Inflammatory macrophage treated with lipopolysaccharide for 1 hour (primary cell): ENCODE data around the gene SEMG1.

Experiments
- DNase-seq, 2 donors: peaks; one replicate each; pipeline ENCODE4 v3.0.0-alpha.2; 2020 to 2022

The SEMG1 gene, protein sequence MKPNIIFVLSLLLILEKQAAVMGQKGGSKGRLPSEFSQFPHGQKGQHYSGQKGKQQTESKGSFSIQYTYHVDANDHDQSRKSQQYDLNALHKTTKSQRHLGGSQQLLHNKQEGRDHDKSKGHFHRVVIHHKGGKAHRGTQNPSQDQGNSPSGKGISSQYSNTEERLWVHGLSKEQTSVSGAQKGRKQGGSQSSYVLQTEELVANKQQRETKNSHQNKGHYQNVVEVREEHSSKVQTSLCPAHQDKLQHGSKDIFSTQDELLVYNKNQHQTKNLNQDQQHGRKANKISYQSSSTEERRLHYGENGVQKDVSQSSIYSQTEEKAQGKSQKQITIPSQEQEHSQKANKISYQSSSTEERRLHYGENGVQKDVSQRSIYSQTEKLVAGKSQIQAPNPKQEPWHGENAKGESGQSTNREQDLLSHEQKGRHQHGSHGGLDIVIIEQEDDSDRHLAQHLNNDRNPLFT

DNA sequence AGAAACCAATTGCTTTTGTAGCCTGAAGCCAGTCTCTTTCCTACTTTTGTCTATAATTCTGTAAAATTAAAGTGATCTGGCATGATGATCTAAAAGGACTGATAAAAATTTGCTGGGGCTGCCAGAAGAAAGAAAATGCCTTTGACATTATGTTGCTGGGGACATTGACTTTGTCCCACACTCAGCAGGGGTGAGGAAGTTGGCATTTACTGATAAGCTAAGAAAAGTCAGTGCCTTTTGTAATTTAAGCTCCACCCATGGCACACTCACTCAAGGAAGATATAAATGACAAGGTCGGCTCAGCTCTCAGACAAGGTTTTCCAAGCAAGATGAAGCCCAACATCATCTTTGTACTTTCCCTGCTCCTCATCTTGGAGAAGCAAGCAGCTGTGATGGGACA is at the start of gene SEMG1:
Gene SEMG1, plus strand, starts transcription at position 309 of the 400 bp plus-strand sequence. Its CDS starts 21 bp downstream, at position 330.
- no peak for DNase-seq

GRCh38 chr20:45157962-45158361 is 48.9 kb upstream of the SEMG1 start:
- DNase-seq = no peak

- DNase-seq = peak; percentile 32 to 34
Observed at GRCh38 chr20:45163083-45163803, 43.6 kb upstream of the SEMG1 start.

GRCh38 chr20:45164906-45165305 is 41.9 kb upstream of the SEMG1 start:
- DNase-seq = no peak

GRCh38 chr20:45173522-45173921 is 33.3 kb upstream of the SEMG1 start:
- no peak for DNase-seq

DNA sequence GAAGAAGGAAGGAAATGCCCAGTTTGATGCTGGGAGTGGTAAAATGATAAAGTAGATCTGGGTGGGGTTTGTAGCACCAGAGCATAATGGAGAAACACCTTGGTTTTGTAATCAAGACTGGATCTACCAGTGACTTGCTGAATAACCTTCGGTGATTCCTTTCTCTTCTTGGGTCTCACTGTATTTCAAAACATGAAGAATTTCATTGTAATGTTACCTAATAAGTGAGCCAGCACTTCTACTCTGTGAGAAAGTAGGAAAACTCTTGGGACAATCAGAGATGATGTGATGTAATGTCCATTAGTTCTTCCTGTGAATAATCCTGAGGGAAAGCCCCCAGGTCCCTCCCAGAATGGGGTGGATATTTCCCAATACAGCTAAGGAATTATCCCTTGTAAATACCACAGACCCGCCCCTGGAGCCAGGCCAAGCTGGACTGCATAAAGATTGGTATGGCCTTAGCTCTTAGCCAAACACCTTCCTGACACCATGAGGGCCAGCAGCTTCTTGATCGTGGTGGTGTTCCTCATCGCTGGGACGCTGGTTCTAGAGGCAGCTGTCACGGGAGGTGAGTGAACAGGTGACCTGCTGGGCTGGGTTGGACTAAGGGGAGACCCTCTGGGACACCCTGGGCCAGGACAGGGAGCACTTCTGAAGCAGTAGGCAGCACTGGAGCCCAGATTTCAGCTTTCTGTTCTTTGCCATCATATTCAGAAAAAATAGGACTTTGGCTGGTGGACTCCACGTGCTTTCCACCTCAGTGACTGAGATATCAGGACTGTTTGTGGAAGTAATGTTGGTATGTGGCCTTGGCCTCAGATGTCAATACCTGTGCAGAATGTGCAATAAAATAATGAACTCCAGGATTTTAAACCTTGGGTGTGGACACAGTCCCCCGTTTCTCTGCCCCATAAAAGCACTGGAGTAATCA is 32.1 kb upstream of the SEMG1 start, which contains the start of gene PI3:
Gene PI3, plus strand, starts transcription at position 469 of the 931 bp plus-strand sequence. Its CDS starts 21 bp downstream, at position 490.
- DNase-seq = peak; percentile 35 to 72

DNA sequence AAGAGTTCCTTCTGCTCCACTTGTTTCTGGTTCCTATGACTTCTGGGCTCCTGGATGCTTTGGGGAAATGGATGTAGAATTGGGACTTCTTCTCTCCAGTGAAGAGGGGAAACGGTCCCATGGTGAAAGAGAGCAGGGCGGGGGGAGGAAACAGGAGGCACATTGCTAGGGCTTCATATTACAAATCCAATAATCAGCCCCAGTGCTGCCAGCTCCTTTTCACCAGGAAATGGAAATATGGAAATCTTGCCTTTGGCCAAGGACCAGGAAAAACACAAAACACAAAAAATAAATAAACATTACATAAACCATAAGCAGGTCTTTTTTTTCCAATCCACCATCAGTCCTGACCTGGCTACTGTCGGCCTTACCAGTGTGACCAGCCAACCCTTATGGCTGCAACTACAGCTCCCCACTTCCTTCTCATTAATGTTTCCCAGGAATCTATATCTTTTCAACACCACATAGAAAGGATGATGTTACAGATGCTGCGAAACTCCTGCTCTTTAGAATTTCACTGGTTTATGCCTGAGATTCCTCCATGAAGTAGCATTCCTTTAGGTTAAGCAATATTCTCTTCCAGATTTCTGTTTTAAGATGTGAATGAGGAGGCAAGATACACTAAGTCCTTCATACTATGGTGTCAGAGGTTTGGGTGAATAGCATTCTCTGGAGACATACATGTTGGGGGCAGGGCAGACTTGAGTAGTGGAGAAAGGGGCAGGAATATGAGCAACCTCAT is 30.1 kb upstream of the SEMG1 start:
- no peak for DNase-seq

- no peak for DNase-seq
Observed at GRCh38 chr20:45179166-45179565, 27.7 kb upstream of the SEMG1 start.

DNA sequence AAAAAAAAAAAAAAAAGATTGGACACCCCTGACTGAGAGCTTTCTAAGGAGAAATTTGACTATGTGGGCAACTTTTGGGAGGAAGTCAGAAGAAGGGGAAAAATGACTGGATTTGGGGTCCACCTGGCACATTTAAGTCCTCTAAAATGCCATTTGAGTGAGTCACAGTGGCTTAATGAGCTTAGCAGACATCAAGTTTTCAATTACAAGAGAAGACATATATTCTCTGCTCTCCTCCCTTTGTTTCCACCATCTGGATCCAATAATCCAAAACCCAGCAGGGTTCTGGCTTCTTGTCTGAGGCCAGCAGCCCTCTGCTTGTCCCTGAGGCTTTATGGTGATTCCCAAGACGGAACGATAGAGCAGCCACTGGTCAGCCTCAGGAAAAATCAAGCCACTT is 25.2 kb upstream of the SEMG1 start:
- no peak for DNase-seq

DNA sequence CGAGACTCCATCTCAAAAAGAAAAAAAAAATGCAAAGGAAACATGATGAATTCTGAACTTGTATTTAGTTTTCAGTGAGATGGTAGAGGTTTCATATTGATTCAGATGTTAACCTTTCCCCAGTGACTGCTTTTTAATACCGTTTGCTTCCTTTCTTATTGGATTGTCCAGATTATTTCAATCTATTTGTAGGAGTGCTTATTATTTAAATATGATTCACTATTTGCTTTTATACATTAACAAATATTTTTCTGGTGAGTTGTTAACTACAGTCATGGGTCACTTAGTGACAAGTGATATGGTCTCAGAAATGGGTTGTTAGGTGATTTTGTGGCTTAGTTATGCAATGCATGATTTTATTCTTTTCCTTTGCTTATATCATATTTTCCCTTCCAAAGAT is 23.7 kb upstream of the SEMG1 start:
- DNase-seq = no peak

- DNase-seq = no peak
Observed at GRCh38 chr20:45187693-45188092, 19.1 kb upstream of the SEMG1 start.

DNA sequence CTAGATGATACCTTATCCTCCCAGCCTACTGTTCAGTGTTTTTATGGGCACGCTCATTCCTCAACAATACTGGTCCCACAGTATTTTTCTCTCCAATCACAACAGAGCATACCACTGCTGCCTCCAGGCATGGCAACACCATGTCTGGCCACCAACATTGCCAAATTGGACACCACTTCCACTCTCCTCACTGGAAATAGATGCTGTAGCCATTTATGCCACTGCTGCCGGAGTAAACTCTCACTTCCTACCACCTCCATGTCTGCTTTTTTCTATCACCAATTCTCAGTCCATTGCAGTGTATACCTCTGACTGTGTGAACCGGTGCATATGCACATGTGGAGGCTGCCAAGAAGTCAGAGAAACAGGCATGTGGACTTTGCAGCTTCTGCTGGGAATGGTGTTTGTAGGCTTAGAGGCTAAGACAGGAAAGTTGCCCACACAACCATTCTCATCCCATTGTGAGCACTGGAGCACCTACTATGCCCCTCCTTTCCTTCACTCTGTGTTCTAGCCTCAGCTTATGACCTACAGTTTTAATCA is 17.7 kb upstream of the SEMG1 start:
- no peak for DNase-seq

DNA sequence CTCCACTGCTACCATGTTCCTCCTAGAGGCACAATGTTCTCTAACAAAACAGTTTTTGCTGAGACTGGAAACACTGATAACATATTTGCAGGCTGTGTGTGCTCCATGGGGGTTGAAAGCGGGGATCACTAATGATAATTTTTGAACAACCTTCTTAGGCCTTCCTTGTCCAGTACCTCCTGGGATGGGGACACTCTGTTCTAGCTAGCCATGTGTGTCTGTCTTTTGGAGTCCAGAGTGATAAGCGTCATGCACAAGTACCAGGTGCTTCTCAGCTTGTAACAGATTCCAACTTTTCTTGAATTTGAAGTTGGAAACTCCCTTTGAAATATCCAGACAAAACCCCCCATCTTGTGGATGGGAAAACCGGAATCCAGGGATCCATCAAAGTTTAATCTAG is 17.0 kb upstream of the SEMG1 start:
- no peak for DNase-seq

DNA sequence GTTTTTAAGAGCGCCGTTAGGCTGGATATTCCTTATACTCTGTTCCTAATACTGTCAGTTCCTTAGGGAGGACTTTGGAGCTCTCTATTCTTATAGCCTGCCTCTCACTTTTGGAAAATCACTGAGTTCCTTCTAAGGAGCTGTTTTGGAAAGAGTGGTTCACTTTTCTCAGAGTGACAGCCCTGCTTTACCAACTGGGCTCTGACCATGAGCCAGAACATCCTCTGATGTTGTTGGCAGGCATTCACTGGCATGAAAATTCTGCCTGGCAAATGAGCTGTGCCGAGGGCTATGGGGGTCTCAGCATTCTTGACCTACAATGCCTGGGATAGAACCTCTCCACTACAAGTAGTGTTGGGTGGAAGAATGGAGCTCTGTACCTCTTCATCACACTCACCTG is 14.9 kb upstream of the SEMG1 start:
- no peak for DNase-seq

- no peak for DNase-seq
Observed at GRCh38 chr20:45193331-45193730, 13.5 kb upstream of the SEMG1 start.

DNA sequence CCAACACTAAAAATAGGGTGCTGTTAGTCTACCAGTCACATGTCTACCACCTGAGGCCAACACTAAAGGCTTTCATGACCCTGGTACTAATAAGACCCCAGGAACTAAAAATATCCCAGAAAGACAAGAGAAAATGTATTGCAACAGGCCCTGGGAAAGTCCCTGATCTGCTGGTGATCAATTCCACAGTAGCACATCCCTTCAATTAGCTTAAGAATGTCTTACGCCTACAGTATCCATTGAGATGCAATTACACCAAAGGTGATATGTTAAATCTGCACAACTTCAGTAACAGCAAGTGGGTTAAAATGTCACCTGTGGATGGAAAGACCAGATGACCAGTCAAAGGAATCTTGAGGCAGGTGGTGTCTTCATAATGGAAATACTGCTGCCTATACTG is 3.1 kb downstream of the SEMG1 start:
- DNase-seq = no peak

DNA sequence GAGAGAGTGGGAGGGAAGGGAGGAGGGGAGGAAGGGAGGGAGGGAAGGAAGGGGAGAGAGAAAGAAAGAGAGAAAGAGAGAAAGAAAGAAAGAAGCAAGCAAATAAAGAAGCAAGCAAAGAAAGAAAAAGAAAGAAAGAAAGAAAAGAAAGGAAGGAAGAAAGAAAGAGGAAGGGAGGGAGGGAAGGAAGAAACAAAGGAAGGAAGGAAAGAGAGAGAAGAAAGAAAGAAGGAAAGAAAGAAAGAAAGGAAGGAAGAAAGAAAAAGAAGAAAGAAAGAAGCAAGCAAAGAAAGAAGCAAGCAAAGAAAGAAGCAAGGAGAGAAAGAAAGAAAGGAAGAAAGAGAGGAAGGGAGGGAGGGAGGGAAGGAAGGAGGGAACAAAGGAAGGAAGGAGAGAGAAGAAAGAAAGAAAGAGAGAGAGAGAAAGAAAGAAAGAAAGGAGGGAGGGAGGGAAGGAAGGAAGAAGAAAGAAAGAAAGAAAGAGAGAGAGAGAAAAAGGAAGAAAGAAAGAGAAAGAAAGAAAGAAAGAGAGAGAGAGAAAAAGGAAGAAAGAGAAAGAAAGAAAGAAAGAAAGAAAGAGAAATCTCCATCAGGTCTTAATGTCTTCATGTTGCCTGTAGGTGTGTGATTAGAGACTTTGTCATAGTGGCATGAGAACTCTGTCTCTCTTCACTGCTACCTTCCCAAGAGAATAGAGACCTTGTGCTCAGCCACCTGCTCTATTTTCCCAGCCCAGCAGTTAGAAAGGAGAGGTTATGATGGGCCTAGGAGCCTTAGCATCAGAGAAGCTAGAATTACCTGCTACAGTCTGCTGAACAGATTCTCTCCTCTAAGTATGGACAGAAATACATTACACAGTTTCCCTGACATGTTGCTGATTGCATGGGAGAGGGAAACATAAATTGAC is 5.0 kb downstream of the SEMG1 start:
- no peak for DNase-seq

DNA sequence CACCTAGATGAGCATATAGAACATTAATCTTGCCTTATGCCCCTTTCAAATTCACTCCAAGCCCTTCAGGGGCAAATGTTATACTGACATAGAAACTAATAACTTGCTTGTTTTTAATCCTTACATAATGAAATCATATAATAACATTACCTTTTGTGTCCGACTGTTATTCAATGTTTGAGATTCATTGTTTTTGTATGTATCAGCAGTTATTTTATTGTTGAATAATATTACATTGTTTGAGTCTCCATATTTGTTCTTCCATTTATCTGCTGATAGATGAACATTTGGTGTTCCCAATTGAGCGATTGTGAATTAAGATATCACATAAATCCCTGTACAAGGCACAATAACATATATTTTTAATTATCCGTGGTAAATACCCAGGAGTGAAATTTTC is 6.0 kb downstream of the SEMG1 start:
- no peak for DNase-seq

GRCh38 chr20:45218124-45218523 is 11.3 kb downstream of the SEMG1 start:
- no peak for DNase-seq

- no peak for DNase-seq
Observed at GRCh38 chr20:45218636-45219035, 11.8 kb downstream of the SEMG1 start.

DNA sequence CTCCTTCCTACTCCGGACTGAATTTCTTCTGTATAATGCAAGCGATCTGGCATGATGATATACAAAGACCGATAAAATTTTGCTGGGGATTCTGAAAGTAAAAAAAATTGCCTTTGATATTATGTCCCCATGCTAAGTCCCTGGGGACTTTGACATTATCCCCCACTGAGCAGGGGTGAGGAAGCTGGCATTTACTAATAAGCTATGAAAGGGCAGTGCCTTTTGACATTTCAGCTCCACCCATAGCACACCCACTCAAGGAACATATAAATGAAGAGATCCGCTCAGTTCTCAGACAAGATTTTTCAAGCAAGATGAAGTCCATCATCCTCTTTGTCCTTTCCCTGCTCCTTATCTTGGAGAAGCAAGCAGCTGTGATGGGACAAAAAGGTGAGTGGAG is 14.2 kb downstream of the SEMG1 start, which contains the start of gene SEMG2:
Gene SEMG2, plus strand, starts transcription at position 298 of the 400 bp plus-strand sequence. Its CDS starts 17 bp downstream, at position 315.
- DNase-seq = no peak
